GM12878 (cell line): ENCODE measurements around the gene ABR. TPM values are rescaled to one million over a fixed set of nuclear protein-coding genes. Genes with fewer than 3 reads are reported as not detected.

Source experiments
- ATAC-seq: fragments of 200-7000 bp; cut with Tn5 transposase; 3 replicates; pipeline ENCODE4 v1.9.1; 2020; ENCODE audit warnings: mild to moderate bottlenecking, moderate library complexity
- BruUV-seq: library from RNA; stranded (reverse); fragments of 400-500 nt; replicated peaks from 2 replicates; lab custom pipeline; 2021; lab: Mats Ljungman, UMichigan
- CTCF ChIA-PET: fragments of 300-600 bp; sonication (Branson Sonifier 250); formaldehyde crosslinking; extraction: SDS; loops from one replicate; lab custom pipeline; 2021; ENCODE audit warnings: inconsistent platforms; lab: Yijun Ruan, JAX
- POLR2A ChIA-PET: fragments of 350-600 bp; formaldehyde crosslinking; extraction: SDS; loops from one replicate; lab custom pipeline; 2021; ENCODE audit warnings: inconsistent platforms; lab: Charles Lee
- RAD21 ChIA-PET: fragments of 300-600 bp; sonication (Branson Sonifier 250); formaldehyde crosslinking; loops from one replicate; lab custom pipeline; 2023; ENCODE audit warnings: antibody characterized with exemption; ENCODE audit not compliant: unreplicated experiment; lab: Charles Lee
- SMC1A ChIA-PET: fragments of 300-600 bp; sonication (Branson Sonifier 250); formaldehyde crosslinking; loops from one replicate; lab custom pipeline; 2023; ENCODE audit not compliant: unreplicated experiment, uncharacterized antibody; lab: Charles Lee
- DNase-seq: peaks from one replicate; pipeline ENCODE4 v3.0.0-alpha.2; 2011; ENCODE audit warnings: low read depth, low spot score
- FAIRE-seq: peaks from 3 replicates; lab custom pipeline; 2011; peaks lifted over from hg19 to GRCh38; lab: Jason Lieb, UNC
- H2AFZ ChIP-seq: 2 replicates; pipeline ENCODE4 v1.6.0; 2011; ENCODE audit warnings: low read depth, low read length, control low read depth; ENCODE audit not compliant: control insufficient read depth
- H3K27ac ChIP-seq: 2 replicates; pipeline ENCODE4 v1.5.1; 2011; ENCODE audit warnings: control low read depth; ENCODE audit not compliant: control insufficient read depth, insufficient read depth
- H3K27me3 ChIP-seq, 2 experiments: replicated peaks in 1 of 2; 2 replicates each; pipeline versions ENCODE4 v1.6.0 to v1.6.1; 2011; ENCODE audit warnings: low read length in 1 of 2; ENCODE audit not compliant: control insufficient read depth in 2 of 2, insufficient read depth in 2 of 2
- H3K36me3 ChIP-seq, 2 experiments: 2 replicates each; pipeline ENCODE4 v1.5.1; 2011; ENCODE audit warnings: low read length in 1 of 2; ENCODE audit not compliant: control insufficient read depth in 2 of 2, insufficient read depth in 2 of 2
- H3K4me1 ChIP-seq: 2 replicates; pipeline ENCODE4 v1.6.1; 2011; ENCODE audit warnings: mild to moderate bottlenecking, low read length, moderate library complexity, mixed read lengths; ENCODE audit not compliant: control insufficient read depth, insufficient read depth
- H3K4me2 ChIP-seq: 2 replicates; pipeline ENCODE4 v1.6.0; 2011; ENCODE audit warnings: control low read depth; ENCODE audit not compliant: control insufficient read depth, insufficient read depth
- H3K4me3 ChIP-seq: fragments of 200-600 bp; sonication (generic); 2 replicates; pipeline ENCODE4 v1.5.1; 2016
- H3K79me2 ChIP-seq: 2 replicates; pipeline ENCODE4 v1.6.0; 2011; ENCODE audit warnings: low read length; ENCODE audit not compliant: control insufficient read depth, insufficient read depth
- H3K9ac ChIP-seq: 2 replicates; pipeline ENCODE4 v1.8.0; 2011; ENCODE audit warnings: low read length, control low read depth, mixed read lengths; ENCODE audit not compliant: control insufficient read depth, insufficient read depth
- H3K9me3 ChIP-seq: replicated peaks from 3 replicates; pipeline ENCODE4 v1.5.1; 2011; ENCODE audit warnings: mild to moderate bottlenecking, low read length; ENCODE audit not compliant: control insufficient read depth, insufficient read depth
- H4K20me1 ChIP-seq: 2 replicates; pipeline ENCODE4 v1.6.0; 2011; ENCODE audit not compliant: control insufficient read depth, insufficient read depth
- BMI1 ChIP-seq: fragments of 450-650 bp; IDR thresholded peaks from 2 replicates; pipeline ENCODE4 v1.6.1; 2016; ENCODE audit warnings: mild to moderate bottlenecking, moderate library complexity, borderline replicate concordance
- CREB1 ChIP-seq: IDR thresholded peaks from 2 replicates; pipeline ENCODE4 v1.6.1; 2012; ENCODE audit warnings: low read depth, mild to moderate bottlenecking, inconsistent platforms
- FOS ChIP-seq: IDR thresholded peaks from 3 replicates; pipeline ENCODE4 v1.6.1; 2011; ENCODE audit warnings: borderline replicate concordance; ENCODE audit not compliant: insufficient read length; ENCODE audit errors: extremely low read depth
- IKZF1 ChIP-seq: fragments of 450-650 bp; conservative IDR thresholded peaks from 2 replicates; pipeline ENCODE4 v1.6.1; 2017; ENCODE audit warnings: antibody characterized with exemption, mild to moderate bottlenecking
- RFX5 ChIP-seq: IDR thresholded peaks from 2 replicates; pipeline ENCODE4 v1.6.1; 2011; ENCODE audit warnings: low read depth, low read length, improper control_type of control experiment
- SMAD1 ChIP-seq: fragments of 450-650 bp; IDR thresholded peaks from 2 replicates; pipeline ENCODE4 v1.6.1; 2018; ENCODE audit warnings: mild to moderate bottlenecking, low read depth; ENCODE audit not compliant: partially characterized antibody
- ZBED1 ChIP-seq: IDR thresholded peaks from 2 replicates; pipeline ENCODE4 v1.6.1; 2016; ENCODE audit warnings: borderline replicate concordance
- ZNF217 ChIP-seq: fragments of 450-650 bp; IDR thresholded peaks from 2 replicates; pipeline ENCODE4 v1.6.1; 2017; ENCODE audit warnings: antibody characterized with exemption, mild to moderate bottlenecking
- whole genome bisulfite sequencing: methylation state at CpG from one replicate; pipeline ENCODE4 v1.1.6; 2016; ENCODE audit warnings: low lambda C conversion rate; ENCODE audit not compliant: insufficient replicate concordance, insufficient coverage; ENCODE audit errors: missing lambda C conversion rate; 5-methylcytosine and 5-hydroxymethylcytosine counted together
- in situ Hi-C: fragments of 300-500 bp; cut with MboI; formaldehyde crosslinking; loops from 9 replicates; pipeline ENCODE4 v1.14.3; 2018; ENCODE audit warnings: mixed read lengths
- intact Hi-C: fragments of 100-400 bp; cut with micrococcal nuclease; formaldehyde crosslinking; loops from one replicate; pipeline ENCODE4 v1.14.2; 2022; ENCODE audit not compliant: unreplicated experiment
- polyA plus RNA-seq, 11 experiments: library from polyadenylated mRNA; depleted of rRNA in 4 of 11; unstranded in 6 of 11; stranded (reverse) in 5 of 11; fragments of >200 nt; fragmentation: Nextera tagmentation in 4 of 11; fragmentation: Illumina TruSeq in 1 of 11; extraction: Ambion mirVana in 4 of 11; extraction: Trizol in 1 of 11; gene quantifications; 1 replicate in 1 of 11; 2 replicates in 10 of 11; pipeline versions ENCODE4 v1.2.1 to v1.2.3, GENCODE V29; 2011 to 2016; ENCODE audit warnings: inconsistent platforms in 2 of 11, missing spikeins in 2 of 11, low read depth in 1 of 11
- total RNA-seq, 4 experiments: library from RNA; depleted of rRNA in 3 of 4; stranded (reverse); fragments of >200 nt in 3 of 4; fragmentation: Illumina TruSeq in 1 of 4; extraction: Trizol in 1 of 4; gene quantifications; 2 replicates each; pipeline versions ENCODE4 v1.2.1 to v1.2.3, GENCODE V29; 2013 to 2021
- TF ChIP-seq, protein P1 (sequence below): fragments of 450-650 bp; IDR thresholded peaks from 2 replicates; pipeline ENCODE4 v1.6.1; 2017; ENCODE audit warnings: mild to moderate bottlenecking, moderate library complexity

Gene ABR
- total and polyA plus RNA-seq, 10 of the 15 experiments (the other 5 are each of a cell fraction or from before 2014, with no cell fraction given) = 1.4 to 112 (median 30.0) TPM

DNA sequence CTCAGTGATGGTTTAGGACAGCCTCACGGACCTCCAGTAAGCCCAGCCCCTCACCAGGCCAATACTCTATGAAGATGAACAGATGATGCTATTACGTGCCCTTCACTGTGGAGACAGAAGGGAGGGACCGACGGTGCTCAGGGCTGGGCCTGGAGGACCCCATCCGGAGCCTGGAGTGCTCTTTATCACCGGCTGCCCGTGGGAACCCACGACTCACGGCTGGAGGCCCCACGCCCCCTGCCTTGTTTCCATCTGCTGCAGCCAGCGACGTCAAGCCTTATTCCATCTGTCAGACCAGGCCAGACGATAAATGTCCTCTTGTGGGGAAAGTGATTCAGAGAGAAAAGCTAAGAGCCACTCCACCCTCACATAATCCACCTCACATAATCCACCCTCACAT, 186.8 kb downstream of the ABR start:
- H2AFZ ChIP-seq = no peak overlapping the region
- H3K27ac ChIP-seq = no peak overlapping the region
- FAIRE-seq (no peak), DNase-seq (no peak), ATAC-seq (no peak)
- peaks cover 9% of the 10 kb centered on the region for H3K79me2 ChIP-seq
- TF ChIP-seq ZBED1 = no peak
- no peak for TF ChIP-seq CREB1
- no peak for TF ChIP-seq ZNF217
- TF ChIP-seq, protein P1, sequence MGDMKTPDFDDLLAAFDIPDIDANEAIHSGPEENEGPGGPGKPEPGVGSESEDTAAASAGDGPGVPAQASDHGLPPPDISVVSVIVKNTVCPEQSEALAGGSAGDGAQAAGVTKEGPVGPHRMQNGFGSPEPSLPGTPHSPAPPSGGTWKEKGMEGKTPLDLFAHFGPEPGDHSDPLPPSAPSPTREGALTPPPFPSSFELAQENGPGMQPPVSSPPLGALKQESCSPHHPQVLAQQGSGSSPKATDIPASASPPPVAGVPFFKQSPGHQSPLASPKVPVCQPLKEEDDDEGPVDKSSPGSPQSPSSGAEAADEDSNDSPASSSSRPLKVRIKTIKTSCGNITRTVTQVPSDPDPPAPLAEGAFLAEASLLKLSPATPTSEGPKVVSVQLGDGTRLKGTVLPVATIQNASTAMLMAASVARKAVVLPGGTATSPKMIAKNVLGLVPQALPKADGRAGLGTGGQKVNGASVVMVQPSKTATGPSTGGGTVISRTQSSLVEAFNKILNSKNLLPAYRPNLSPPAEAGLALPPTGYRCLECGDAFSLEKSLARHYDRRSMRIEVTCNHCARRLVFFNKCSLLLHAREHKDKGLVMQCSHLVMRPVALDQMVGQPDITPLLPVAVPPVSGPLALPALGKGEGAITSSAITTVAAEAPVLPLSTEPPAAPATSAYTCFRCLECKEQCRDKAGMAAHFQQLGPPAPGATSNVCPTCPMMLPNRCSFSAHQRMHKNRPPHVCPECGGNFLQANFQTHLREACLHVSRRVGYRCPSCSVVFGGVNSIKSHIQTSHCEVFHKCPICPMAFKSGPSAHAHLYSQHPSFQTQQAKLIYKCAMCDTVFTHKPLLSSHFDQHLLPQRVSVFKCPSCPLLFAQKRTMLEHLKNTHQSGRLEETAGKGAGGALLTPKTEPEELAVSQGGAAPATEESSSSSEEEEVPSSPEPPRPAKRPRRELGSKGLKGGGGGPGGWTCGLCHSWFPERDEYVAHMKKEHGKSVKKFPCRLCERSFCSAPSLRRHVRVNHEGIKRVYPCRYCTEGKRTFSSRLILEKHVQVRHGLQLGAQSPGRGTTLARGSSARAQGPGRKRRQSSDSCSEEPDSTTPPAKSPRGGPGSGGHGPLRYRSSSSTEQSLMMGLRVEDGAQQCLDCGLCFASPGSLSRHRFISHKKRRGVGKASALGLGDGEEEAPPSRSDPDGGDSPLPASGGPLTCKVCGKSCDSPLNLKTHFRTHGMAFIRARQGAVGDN = no peak
- no peak for TF ChIP-seq FOS
- no peak for TF ChIP-seq RFX5
- TF ChIP-seq SMAD1 = no peak
- no peak for TF ChIP-seq BMI1
- no peak for TF ChIP-seq IKZF1
- H4K20me1 ChIP-seq = no peaks in the 10 kb centered on the region
- POLR2A ChIA-PET = no interaction called here
- H3K36me3 ChIP-seq = no peaks in the 10 kb centered on the region
- peaks cover 1% of the 10 kb centered on the region; the same call in 1 of the 2 replicates for H3K4me1 ChIP-seq
- no peaks in the 10 kb centered on the region for H3K27me3 ChIP-seq
- no peak overlapping the region for H3K4me3 ChIP-seq
- RAD21 ChIA-PET = no interaction called here
- CTCF ChIA-PET = interaction anchor here (1.4 kb wide), 1 partner anchor 12 kb away, joined by 5 read pairs; no protein-coding TSS in a partner anchor
- SMC1A ChIA-PET = no interaction called here
- whole genome bisulfite sequencing = 81% methylated on average over 11 of the region's 13 CpGs
- no peak overlapping the region for H3K9ac ChIP-seq
- in situ Hi-C loops (no loop called here), intact Hi-C loops (no loop called here)
- no peak overlapping the region for H3K4me2 ChIP-seq
- BruUV-seq = no TSS peak
- peaks cover 5% of the 10 kb centered on the region for H3K9me3 ChIP-seq
